HG03039 (cell line): ENCODE results near the gene NGF.

Experiments used
- ATAC-seq: cut with Tn5 transposase; IDR thresholded peaks from one replicate; pipeline ENCODE4 v1.9.1; 2021; ENCODE audit warnings: mild to moderate bottlenecking, moderate library complexity; ENCODE audit not compliant: unreplicated experiment

The NGF gene

DNA sequence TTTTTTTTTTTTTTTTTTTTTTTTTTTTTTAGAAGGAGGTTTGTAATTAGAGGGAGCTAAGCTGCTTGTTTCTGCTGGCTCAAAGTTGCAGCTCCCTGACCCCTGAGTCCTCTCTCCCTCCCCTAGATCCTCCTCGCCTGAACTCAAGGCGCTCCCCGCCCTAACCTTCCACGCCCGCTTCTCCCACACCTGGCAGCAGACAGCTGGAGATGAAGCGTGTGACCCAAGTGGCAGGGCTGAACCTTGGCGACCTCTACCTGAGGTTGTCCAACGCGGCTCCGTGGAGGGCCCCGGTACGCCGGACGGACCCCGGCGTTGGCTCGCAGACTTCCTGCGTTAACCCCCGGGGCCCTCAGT lies 795 bp downstream of the NGF start:
- no peak for ATAC-seq

DNA sequence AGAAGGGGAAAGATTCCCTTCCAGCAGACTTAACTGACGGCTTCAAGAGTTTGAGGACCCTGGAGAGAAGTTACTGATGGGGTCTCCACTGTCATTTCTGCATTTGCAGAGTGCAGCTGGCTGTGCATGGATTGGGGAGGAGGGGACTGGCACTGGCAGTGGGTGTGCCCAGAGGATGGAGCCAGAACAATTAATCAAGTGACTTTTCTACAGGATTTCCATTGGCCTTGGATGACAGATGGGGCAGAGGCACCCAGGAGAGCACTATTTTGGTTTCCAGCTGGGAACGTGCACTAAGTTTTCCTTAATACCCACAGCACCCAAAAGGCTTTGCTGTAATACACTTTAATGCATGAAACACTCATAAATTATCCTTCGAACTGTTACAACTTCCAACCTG lies 1.3 kb downstream of the NGF start:
- no peak for ATAC-seq

DNA sequence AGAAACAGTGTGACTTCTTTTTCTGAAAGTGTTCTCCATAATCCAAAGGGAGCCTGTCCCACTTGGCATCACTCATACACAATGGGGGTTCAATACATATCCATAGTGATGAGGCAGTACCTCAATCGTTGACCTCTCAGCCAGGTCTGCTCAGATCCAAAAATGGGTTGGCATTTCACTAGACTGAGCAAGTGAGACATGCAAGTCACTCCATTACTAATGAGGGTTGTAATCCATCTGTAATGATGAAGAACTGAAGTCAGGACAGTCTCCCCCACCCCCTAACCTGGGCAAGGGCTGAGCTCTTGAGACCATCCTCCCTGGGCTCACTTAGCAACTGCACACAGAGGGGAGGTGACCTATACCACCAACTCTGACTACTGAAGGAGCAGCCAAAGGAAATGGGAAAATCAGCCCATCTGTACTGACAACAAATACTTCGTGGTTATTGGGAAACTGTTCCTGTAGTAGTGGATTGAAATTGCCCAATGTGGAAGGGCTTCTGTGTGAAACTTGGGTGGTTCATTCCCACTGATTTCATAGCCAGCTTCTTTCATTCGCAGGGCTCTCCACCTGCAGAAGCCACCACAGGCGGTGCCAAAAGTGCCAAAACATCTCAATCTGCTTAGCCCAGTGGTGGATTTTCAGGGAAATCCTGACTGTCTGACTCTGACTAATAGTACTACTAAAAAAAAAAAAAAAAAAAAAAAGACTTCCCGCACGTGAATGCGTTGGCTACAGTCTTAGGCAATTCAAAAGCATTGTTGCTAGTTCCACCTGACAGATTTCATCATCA lies 5.0 kb downstream of the NGF start:
- ATAC-seq: no peak

DNA sequence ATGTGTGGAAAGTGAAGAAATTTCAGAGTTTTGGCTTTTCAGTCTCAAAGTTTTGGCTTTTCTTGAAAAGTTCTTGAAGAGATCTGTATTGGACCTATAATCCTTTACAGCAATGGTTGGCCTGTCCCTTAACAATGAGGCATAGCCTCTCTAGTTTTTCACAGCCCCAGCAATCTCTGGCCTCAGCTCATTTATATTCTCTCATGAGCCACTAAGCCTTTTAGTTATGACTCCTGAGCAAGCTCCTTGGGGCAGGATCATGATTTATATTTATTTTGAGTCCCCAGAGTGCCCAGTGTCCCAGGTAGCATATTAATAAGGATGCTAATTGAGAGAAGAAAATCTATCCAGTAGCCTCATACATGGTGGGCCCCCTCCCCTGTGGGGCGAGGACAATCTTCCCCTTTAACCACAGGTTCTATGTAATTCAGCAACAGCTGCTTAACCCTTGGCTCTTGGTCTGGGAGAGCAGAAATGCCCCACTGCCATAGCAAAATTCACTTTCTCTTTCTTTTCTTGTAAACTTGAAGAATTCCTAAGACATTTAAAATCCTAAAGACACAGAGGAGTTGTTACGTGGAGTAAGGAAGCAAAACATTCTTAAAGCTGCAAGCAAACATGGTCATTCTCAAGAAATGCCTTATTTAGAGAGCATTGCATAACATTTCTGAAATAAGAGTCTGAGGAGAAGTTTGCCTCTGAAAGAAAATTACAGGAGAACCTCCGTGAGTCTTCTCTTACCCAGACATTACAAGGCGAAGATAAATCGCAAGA lies 6.3 kb downstream of the NGF start:
- ATAC-seq: no peak

DNA sequence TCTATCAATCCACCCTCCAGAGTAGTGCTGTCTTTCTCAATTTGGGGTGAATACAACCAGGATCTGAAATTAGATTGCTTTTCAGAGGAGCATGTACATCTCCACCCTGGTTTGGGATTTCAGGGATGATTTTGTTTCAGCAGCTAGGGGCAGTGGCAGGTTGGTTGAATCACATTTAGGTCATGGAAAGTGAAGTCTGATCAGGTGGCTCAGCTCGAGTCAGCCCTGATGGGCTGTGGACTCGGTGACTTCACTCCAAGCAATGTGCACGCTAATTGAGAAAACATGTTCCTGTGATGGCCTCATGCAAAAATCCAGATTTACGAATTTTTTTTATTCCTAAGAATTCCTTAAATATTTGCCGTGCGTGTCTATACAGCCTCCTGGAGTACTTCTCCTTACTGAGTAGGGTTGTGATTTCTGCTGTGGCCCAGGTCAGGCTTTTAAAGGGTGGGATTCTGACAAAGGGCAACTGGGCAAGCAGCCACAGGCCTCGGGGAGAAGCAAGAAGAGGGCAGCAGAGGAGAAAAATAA lies 7.5 kb downstream of the NGF start:
- no peak for ATAC-seq

DNA sequence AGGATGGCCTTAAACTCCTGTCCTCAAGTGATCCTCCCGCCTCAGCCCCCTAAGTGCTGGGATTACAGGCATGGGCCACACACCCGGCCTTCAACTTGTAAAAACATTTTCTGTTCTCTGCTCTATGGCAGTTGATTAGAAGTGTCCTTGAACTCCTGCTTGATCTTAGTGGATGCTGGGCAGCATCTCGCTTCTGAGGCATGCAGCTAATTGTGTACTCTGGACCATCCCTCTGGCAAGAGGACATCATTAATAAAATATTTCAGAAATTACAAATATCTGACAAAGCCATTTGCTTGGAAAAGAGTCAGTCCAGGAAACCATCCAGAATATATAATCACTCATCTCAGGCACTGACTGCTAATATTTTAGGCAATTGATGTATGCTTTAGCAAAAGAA lies 8.1 kb downstream of the NGF start:
- ATAC-seq: no peak

DNA sequence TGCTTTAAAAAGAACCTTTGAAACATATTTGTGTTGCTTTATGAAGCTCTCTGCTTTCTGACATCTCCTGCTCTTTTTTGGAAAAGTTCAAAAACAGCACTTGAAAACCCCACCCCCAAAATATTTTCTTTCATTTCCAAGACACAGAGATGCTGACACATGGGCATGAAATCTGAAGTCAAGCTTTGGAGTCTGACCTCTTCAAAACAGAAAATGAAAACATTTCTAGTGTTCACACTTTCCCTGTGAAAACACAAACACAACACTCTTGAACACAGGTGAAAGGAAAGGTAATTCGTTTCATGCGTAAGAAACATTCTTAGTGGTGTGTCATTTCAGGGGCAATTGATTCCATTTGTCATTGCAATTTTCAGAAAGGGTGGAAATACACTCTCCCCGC lies 10.8 kb downstream of the NGF start:
- no peak for ATAC-seq

DNA sequence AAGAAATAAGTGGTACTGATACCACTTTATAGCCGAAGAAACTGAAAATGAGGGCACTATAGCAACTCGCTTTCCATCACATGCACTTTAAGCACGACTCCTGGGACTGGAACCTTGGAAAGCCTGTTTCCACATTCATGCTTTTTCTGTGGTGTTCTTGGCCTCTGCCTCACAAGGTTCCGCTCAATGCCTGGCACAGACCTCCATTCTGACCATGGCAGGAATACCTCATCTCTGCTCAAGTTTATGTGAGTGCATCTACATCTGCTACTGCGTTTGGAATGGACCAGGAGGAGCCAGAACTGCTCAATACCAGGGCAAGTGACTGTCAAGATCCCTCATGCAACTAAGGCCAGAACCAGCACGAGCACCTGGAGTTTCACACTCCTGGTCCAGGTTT lies 11.6 kb downstream of the NGF start:
- ATAC-seq: no peak

DNA sequence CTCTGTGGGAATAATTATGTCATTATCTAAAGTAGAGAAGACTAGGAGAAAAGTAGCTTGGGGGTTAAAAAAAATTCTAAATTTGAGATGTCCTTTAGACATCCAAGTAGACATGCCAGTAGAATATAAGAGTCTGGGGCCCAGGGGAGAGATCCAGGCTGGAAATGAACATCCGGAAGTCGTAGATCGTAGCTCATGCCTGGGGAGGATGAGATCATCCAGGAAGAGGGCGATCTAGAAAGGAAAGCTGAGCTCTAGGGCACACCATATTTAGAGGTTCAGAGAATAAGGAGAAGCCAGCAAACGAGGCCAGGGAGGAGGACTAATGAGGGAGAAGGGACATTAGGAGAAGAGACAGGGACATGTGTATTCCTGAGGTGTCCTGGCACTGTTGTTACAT lies 12.2 kb downstream of the NGF start:
- ATAC-seq: no peak

DNA sequence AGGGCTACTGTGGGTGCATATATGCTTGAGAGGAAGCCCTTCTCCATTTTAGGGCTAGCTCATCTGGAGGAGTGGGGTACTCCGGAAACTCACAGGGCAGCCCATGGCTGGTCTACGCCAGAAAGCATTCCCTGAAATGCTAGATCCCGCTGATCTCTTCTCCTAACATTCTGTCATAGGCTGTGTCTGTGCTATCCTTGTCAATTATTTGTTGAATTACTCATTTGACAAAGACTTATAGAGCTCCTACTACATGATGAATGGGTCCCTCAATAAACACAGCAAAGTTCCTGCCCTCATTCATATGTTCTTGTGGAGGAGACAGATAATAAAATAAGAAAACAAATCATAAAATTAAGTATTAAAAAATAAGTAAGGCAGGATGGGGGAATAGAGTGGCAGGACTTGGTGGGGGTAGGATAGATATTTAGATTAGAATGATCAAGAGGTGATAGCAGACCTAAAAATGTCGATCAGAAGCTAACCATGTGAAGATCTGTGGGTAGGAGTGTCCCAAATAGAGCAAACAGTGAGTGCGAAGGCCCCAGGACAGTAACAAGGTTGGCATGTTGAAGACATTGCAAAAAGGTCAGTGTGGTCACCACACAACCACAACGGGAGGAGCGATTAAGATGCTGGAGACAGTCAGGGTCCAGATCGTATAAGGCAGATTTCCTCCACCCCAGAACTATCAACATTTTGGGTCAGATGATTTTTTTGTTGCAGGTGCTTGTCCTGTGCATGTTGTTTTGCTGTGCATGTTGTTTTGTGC lies 13.2 kb downstream of the NGF start:
- no peak for ATAC-seq

DNA sequence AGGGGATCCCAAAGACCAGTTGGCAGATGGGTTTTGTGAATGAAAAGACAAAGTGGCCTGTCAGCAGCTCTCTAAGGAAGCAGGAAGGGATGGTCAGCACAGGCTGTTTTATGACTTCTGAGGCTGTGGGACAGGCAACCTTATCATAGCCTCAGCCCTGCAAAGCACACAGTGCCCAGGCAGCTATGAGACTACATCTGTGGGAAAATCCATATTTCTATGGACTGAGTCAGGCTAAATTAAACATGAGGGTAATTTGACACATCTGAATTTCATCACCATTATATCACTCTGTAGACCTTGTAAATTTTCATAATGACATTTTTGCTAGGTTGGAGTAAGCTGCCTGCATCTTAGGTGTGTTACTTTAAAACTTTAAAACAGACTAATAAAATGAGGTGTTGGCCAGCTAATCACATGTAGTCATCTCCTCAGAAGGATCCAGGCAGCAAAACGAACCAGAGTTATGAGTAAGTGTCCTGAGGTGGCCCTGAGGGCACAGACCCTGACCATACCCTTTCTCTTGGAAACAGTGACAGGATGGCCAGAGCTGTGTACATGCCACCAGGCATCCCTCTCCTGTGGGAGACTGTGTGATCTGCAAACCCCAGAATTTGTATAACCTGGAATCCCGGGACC lies 14.6 kb downstream of the NGF start:
- ATAC-seq: no peak

DNA sequence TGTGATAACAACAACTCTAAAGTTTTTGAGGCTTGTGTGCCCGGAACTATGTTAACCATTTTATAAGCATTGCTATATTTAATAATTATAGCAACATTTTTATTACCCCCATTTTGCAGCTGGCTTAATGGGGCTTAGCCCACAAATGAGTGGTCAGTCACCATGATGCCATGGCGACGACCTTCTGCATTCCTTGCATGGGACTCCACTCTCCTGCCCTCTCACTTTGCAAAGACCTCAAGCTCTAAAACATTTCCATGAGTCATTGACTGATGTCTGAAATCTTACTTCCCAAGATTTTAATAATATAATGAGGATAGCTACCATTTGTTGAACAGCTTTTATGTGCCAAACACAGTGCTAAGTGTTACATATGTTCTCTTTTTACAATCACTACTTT lies 15.4 kb downstream of the NGF start:
- no peak for ATAC-seq

DNA sequence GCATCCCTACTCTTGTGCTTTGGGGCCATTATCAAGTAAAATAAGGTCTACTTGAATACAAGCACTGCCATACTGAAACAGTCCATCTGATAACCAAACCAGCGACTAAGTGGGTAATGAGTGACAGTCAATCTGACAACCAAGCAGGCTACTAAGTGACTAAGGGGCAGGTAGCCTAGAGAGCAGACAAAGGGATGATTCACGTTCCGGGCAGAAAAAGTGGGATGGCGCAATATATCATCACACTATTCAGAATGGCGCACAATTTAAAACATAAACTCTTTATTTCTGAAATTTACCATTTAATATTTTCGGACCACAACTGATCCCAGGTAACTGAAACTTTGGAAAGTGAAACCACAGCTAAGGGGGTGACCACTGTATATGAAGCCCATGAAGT lies 17.7 kb downstream of the NGF start:
- ATAC-seq: no peak

DNA sequence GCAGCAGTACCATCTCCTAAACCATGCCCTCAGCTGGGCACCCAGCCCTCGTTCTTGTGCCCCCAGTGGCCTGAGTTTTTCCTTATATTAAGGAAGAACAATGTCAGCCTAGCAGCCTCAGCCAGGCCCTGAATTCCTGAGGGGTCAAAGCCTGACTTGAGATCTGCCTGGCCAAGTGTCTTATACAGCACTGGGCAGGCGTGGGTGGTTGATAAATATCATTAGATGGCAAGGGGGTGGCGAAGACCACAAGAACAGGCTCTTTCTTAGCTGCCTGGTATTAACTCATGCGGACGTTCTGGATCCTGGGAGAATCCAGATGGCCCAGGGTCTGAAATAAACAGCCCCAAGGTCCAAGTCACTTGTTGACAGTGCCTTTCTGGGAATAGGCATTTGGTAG lies 18.3 kb downstream of the NGF start:
- no peak for ATAC-seq

DNA sequence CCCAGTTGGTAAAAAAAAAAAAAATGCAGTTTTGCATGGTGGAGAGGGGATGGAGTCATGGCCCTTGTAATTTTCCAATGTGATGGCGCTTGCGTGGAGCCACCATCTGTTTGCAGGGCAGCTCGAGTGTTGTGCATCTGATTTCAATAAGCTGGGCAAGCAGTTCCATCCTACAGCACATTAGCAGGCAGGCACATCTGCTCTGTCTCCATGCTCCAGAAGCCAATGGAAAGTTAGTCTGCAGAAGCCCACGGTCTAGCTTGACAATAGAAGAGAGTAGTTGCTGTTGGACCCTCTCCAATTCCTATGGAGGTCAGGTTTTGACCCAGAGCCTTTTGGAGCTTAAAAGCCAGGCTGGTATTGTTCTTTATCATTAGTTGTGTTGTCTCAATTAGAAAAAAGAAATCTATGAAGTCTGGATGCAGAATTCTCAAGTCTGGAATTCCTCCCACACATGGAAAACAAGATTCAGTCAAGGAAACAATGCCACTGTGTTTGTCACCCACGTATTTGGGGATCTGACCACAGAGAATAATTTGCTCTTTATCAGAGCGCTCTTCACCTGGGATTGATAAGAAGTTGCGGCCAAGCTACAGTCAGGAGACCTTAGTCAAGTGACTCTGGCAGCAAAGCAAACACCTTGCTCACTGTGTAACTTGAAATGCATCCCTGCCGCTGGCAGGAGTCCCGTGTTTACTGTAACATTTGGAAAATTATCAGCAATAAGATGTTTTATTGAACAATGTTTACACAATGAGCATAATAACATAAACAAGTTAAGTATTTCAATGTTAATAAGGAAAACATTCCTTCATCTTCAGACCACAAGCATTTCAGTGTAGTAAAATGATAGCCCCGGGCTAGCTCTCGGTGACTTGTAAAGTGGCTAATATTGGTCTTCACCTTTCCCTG lies 20.7 kb downstream of the NGF start:
- no peak for ATAC-seq

DNA sequence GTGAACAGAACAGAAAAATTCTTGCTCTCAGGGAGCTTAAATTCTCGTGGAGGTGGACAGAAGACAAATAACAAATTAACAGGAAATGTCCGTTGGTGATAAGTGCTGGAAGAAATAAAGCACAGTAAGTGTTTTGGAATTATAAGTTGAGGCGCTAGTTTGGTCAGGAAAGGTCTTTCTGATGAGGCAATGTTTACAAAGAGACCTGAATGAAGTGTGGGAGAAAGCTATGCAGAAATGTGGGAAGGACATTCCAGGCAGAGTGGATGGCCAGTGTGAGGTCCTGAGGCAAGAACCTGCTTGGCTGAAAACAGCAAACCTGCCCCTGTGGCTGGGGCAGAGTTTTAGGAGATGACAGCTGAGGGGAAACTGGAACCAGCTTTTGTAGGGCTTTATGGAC lies 23.3 kb downstream of the NGF start:
- ATAC-seq: no peak

DNA sequence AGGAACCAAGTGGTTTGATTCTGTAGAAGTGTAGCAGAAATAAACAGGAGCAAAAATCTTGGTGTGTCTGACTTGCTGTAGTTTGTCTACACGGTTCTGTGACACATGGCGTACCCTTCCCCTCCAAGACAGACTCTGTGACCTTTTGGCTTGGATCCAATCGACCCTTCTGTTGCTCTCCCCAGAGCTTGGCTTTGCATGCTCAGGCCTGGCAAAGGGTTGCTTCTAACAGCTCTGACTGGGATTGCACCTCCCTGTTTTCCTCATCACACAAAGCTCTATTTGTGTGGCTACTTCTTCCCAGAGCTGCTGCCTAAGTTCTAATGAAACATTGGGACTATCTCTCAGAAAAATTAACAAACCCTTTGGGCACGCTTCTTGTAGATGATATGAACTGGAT lies 24.0 kb downstream of the NGF start:
- ATAC-seq: no peak

DNA sequence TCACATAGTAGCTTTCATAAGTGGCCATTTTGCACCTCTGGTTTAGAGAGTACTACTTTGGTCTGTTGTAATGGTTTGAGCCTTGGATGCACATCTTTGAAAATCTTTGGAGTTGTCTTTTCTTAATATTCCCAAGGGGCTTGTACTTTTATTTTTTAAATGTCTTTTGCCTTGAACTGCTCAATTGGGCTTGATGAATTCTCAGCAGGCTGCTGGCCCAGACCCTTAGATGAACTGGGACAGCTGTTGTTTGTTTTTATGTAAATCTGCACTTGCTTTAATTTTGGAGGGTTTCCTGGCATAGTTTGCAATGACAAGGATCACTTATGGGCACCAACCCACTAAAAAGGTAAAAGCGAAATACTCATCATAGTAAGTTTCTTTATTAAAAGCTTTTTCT lies 24.9 kb downstream of the NGF start:
- ATAC-seq: no peak

DNA sequence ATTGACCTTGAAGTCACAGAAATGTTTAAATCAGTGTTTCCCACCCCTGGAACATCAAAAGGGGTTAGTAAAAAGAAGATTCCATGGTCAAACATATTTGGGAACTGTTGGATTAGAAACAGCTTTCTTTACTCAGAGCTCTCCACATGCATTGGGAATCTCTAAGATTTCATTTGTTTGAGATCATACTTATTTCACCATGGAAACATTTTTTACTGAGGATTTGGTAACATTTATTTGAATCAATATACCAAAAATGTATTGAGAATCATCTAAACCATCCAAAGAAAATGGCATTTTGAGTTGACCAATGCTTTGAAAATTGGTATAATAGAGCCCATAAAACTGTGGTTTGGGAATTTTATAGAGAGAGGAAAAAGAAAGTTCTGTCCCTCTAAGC lies 25.3 kb downstream of the NGF start:
- no peak for ATAC-seq

DNA sequence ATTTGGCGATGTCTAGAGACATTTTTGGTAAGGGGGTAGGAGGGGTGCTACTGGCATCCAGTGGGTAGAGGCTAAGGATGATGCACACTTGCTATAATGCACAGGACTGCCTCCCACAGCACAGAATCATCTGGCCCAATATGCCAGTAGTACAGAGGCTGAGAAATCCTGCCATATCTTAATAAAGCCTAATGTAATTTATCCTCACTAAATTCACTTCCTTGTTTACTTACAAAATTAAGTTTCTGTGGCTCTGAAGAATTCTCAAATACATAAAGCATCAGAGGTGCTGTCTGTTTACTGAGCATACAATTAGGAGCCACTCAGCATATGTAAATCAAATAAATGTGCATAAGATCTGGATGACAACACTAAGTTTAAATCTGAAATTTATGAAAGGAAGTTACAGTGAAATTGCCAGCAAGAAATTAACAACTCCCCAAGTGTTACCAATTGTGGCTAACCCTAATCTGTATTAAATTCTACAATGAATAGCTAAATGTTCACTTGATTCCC lies 26.5 kb downstream of the NGF start:
- ATAC-seq: no peak
